ENCODE data around the gene KCNH3. TPM values are rescaled to one million over a fixed set of nuclear protein-coding genes. Genes with fewer than 3 reads are reported as not detected.

Gene KCNH3
- total and polyA plus RNA-seq, 2 donors, result 1.4 to 3.3 TPM

DNA sequence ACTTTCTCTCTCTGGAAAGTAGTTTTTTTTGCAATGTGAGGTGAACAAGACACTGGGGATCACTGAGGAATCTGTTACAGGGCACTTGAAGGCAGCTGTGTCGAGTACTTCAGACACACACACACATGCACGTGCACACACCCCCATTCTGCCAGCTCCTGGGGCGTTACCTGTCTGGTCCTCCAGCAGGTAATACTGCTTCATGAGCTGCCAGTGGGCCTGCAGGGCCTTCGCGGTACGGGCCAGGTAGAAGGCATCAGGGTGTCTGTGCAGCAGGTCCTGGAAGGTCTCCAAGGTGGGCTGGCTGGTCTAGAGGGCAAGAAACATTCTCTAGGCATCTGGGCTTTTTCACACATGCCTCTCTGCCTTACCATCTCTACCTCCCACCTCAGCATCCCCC lies 24.0 kb downstream of the KCNH3 start:
- Histone ChIP-seq H3K27ac (ENCODE audit: low read depth in 1 of 2, low read length in 1 of 2) (no peak overlapping the region), H3K4me1 (ENCODE audit: control insufficient read depth in 2 of 2, insufficient read depth in 2 of 2, low read length in 2 of 2) (peaks cover 7 to 23% of the 10 kb centered on the region in 2 donors), H3K27me3 (ENCODE audit: control insufficient read depth in 2 of 2, insufficient read depth in 1 of 2, low read length in 1 of 2) (no peaks in the 10 kb centered on the region), H3K9me3 (ENCODE audit: control insufficient read depth in 2 of 2, insufficient read depth in 1 of 2, low read length in 1 of 2) (peaks cover 0 to 3% of the 10 kb centered on the region in 2 donors), H3K4me3 (ENCODE audit: low read length in 2 of 2) (no peak overlapping the region), H3K36me3 (ENCODE audit: control insufficient read depth in 2 of 2, insufficient read depth in 2 of 2, low read length in 1 of 2) (peaks cover 68 to 78% of the 10 kb centered on the region in 2 donors)
- WGBS, result 97% methylated on average over 6 of the region's 6 CpGs
- DNase-seq (ENCODE audit: low read depth in 6 of 9, low spot score in 9 of 9), result no peak

DNA sequence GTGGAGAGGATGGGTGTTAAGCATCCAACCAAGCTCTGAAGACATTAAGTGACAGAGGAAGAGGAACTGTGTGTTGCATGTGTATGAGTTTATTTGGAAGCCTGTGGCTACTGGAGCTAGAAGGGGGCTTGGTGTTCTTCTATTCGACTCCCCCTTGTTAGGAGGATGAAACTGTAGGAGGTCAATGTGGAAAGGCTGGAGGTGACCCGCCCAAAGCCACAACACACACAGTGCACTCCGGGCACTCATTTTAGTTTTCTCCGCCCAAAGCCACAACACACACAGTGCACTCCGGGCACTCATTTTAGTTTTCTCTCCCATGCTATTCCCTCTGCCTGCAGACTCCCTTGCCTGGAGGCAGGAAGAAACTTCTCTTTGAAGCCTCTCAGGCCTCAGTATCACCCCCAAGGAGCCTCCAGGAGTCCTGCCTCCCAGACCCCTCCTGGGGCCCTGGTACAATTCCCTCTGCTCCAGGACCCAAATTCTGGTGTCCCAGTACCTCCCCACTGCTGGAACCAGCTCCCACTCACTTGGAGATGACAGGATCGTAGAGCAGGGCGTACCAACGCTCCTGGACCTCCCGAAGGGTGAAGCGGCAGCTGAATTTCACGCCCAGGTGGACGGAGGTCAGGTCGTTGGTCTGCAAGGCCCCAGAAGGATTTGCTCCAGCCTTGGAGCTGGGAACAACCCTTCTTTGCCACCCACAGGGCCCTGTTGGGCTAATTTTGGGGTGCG lies 25.3 kb downstream of the KCNH3 start:
- WGBS, result 96% methylated on average over 14 of the region's 14 CpGs
- H3K4me3 ChIP-seq (ENCODE audit: low read length in 2 of 2), result no peak overlapping the region
- no peaks in the 10 kb centered on the region for H3K27me3 ChIP-seq (ENCODE audit: control insufficient read depth in 2 of 2, insufficient read depth in 1 of 2, low read length in 1 of 2)
- peaks cover 12 to 29% of the 10 kb centered on the region in 2 donors for H3K4me1 ChIP-seq (ENCODE audit: control insufficient read depth in 2 of 2, insufficient read depth in 2 of 2, low read length in 2 of 2)
- no peak overlapping the region for H3K27ac ChIP-seq (ENCODE audit: low read depth in 1 of 2, low read length in 1 of 2)
- H3K36me3 ChIP-seq (ENCODE audit: control insufficient read depth in 2 of 2, insufficient read depth in 2 of 2, low read length in 1 of 2), result peaks cover 57 to 67% of the 10 kb centered on the region in 2 donors
- DNase-seq (ENCODE audit: low read depth in 6 of 9, low spot score in 9 of 9), result no peak
- peaks cover 0 to 7% of the 10 kb centered on the region in 2 donors for H3K9me3 ChIP-seq (ENCODE audit: control insufficient read depth in 2 of 2, insufficient read depth in 1 of 2, low read length in 1 of 2)

DNA sequence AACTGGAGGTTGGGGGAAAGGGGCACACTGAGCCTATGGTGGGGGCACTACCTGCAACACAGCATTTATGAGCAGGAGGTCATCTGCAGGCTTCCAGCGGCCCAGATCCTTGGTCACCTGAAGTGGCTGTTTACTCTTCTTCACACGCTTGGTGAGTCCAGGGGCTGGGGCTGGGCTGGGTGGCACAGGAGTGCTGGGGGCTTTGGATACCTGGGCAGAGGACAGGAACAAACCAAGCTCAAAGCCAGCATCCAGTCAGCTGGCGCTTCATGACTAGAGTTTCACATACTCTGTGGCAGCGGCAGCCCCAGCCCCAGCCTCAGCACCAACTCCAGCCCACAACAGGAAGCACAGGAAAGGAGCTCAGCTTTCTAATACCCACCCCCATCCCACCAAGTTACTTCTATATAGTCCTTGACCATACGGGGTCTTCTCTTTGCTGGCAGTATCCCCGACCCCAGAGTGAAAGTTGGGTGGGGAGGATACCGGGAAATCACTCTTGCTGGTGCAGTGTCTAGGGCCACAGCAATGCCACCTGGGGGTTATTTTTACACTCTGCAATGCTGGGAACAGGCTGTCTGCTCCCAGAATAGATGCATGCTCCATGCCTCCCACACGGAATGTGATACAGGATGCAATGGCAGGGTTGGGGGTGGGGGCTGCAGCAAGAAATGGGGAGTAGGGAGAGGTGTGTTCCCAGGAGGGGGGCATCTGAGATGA lies 26.0 kb downstream of the KCNH3 start:
- Histone ChIP-seq H3K9me3 (ENCODE audit: control insufficient read depth in 2 of 2, insufficient read depth in 1 of 2, low read length in 1 of 2) (peaks cover 0 to 4% of the 10 kb centered on the region in 2 donors), H3K27ac (ENCODE audit: low read depth in 1 of 2, low read length in 1 of 2) (no peak overlapping the region), H3K4me1 (ENCODE audit: control insufficient read depth in 2 of 2, insufficient read depth in 2 of 2, low read length in 2 of 2) (peaks cover 12 to 32% of the 10 kb centered on the region in 2 donors), H3K27me3 (ENCODE audit: control insufficient read depth in 2 of 2, insufficient read depth in 1 of 2, low read length in 1 of 2) (no peaks in the 10 kb centered on the region), H3K36me3 (ENCODE audit: control insufficient read depth in 2 of 2, insufficient read depth in 2 of 2, low read length in 1 of 2) (peaks cover 50 to 60% of the 10 kb centered on the region in 2 donors), H3K4me3 (ENCODE audit: low read length in 2 of 2) (no peak overlapping the region)
- no peak for DNase-seq (ENCODE audit: low read depth in 6 of 9, low spot score in 9 of 9)
- 42% methylated on average over 8 of the region's 8 CpGs for WGBS

DNA sequence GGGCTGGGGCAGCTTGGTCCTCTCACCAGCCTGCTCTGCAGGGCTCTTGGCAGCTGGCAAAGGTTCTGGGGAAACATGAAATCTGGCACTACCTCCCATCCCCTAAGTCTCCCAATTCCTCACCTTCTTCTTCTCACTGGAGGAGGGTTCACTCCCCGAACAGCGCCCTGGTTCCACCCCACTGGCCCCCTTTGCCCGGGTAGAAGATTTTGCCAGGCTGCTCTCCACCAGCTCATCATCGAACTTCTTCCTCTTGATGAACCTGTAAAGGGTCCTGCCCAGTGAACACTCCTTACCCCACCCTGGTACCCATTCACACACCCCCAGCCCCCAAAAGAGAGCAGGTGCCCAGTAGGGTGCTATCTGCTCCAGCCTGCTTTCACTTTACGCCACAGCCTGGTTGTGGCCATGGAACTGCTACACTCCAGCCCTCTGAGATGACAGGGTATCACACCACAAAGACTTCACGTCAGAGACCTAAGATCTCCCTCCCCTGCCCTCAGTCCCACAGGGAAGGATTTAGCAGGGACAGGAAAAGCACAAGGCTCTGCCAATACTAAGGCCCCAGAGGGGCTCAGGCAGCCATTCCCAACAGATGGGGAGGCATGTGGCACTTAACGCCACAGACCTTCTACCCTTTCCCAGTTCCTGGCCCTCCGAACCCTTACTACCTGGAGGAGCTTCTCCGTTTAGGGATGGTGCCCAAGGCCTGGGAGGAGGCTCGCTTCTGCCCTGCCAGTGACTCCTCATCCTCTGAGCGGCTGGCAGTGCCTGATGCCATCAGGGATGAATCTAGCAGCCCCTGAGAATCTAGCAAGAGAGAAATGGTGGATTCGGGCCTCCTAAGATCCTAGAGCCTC lies 26.8 kb downstream of the KCNH3 start:
- peaks cover 0 to 4% of the 10 kb centered on the region in 2 donors for H3K9me3 ChIP-seq (ENCODE audit: control insufficient read depth in 2 of 2, insufficient read depth in 1 of 2, low read length in 1 of 2)
- WGBS, result 97% methylated on average over 12 of the region's 12 CpGs
- H3K27ac ChIP-seq (ENCODE audit: low read depth in 1 of 2, low read length in 1 of 2), result no peak overlapping the region
- no peaks in the 10 kb centered on the region for H3K27me3 ChIP-seq (ENCODE audit: control insufficient read depth in 2 of 2, insufficient read depth in 1 of 2, low read length in 1 of 2)
- no peak for DNase-seq (ENCODE audit: low read depth in 6 of 9, low spot score in 9 of 9)
- peaks cover 42 to 52% of the 10 kb centered on the region in 2 donors for H3K36me3 ChIP-seq (ENCODE audit: control insufficient read depth in 2 of 2, insufficient read depth in 2 of 2, low read length in 1 of 2)
- peaks cover 12 to 32% of the 10 kb centered on the region in 2 donors for H3K4me1 ChIP-seq (ENCODE audit: control insufficient read depth in 2 of 2, insufficient read depth in 2 of 2, low read length in 2 of 2)
- H3K4me3 ChIP-seq (ENCODE audit: low read length in 2 of 2), result no peak overlapping the region

DNA sequence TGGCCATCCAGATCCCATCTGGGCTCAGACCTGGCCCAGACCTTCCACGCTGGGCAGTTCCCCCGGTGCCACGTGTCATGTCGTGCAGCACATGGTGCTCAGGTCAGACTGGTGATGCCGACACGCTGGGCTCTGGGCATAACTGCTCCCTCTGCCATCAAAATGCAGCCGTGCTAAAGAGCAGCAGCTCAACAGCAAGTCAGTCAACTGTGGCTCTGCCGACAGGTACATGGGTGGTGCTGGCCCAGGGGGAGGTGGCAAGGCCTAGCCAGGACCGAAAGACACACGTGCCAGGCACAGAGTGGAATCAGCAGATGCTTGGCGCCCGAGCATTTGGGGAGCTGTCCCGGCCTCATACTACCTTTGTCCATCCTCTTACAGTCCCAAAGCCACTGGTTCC lies 27.5 kb downstream of the KCNH3 start:
- H3K27me3 ChIP-seq (ENCODE audit: control insufficient read depth in 2 of 2, insufficient read depth in 1 of 2, low read length in 1 of 2), result no peaks in the 10 kb centered on the region
- peaks cover 0 to 4% of the 10 kb centered on the region in 2 donors for H3K9me3 ChIP-seq (ENCODE audit: control insufficient read depth in 2 of 2, insufficient read depth in 1 of 2, low read length in 1 of 2)
- peaks cover 12 to 32% of the 10 kb centered on the region in 2 donors for H3K4me1 ChIP-seq (ENCODE audit: control insufficient read depth in 2 of 2, insufficient read depth in 2 of 2, low read length in 2 of 2)
- peaks cover 35 to 45% of the 10 kb centered on the region in 2 donors for H3K36me3 ChIP-seq (ENCODE audit: control insufficient read depth in 2 of 2, insufficient read depth in 2 of 2, low read length in 1 of 2)
- no peak for DNase-seq (ENCODE audit: low read depth in 6 of 9, low spot score in 9 of 9)
- 98% methylated on average over 13 of the region's 13 CpGs for WGBS
- no peak overlapping the region for H3K4me3 ChIP-seq (ENCODE audit: low read length in 2 of 2)
- H3K27ac ChIP-seq (ENCODE audit: low read depth in 1 of 2, low read length in 1 of 2), result no peak overlapping the region

DNA sequence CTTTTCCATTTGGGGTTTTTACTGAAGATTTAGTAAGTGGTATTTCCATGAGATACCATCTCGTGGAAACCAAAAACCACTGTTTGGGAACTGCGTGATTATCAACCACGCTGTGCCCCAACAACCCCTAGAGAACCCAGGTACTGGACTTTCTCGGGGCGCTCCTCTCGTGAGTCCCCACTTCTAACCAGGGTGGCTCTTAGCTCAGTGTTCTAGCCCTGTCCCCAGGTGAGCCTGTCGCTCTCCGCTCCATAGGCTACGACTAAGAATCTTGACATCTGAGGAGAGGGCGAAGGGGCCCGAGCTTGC lies 28.4 kb downstream of the KCNH3 start:
- Histone ChIP-seq H3K4me1 (ENCODE audit: control insufficient read depth in 2 of 2, insufficient read depth in 2 of 2, low read length in 2 of 2) (peaks cover 12 to 32% of the 10 kb centered on the region in 2 donors), H3K27ac (ENCODE audit: low read depth in 1 of 2, low read length in 1 of 2) (no peak overlapping the region)
- 4% methylated on average over 11 of the region's 11 CpGs for WGBS

DNA sequence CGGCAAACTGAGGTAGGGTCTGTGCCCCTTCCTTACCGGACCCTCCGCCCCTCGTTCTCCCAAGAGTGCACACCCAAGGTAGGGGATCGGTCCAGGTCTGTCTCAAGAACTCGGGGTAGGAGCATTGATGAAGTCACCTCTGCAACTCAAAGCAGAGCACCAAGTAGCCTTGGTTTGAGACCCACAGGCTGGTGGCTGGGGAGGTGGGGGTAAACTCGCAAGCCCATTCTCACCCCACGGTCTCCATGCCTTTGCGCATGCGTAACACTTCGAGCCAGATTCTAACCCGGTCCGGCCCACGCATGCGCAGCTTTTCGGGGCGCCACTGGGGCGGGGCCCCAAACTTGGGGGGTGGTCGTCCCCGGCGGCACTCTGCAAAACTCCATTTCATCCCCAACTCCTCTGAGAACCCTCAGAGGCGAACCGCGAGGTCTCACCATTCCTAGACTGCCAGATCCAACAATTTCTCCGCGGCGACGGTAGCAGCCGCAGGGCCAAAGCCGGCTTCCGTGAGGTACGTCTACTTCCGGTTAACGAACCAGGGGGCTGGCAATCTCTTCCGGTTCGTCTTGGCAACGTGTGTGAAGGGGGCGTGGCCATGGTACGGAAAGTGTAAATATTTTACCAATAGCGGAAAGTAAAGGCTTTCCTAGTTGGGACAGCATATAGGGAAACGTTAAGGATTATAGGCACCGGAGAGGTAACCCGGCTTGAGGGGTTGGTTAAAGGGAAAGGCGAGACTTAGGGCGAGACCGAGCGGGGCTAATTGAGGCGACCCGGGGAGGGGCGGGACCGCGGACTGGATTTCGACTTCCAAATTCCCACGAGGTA lies 29.0 kb downstream of the KCNH3 start, which contains the start of gene MCRS1:
MCRS1 (minus strand) TSS at position 532 of the 831 bp plus-strand sequence. CDS start 1,411 bp downstream, outside the sequence.
- under 1% methylated on average over 54 of the region's 54 CpGs for WGBS
- Histone ChIP-seq H3K27ac (ENCODE audit: low read depth in 1 of 2, low read length in 1 of 2) (peak within 1 kb of the TSS; percentile 85 to 88), H3K4me1 (ENCODE audit: control insufficient read depth in 2 of 2, insufficient read depth in 2 of 2, low read length in 2 of 2) (peaks cover 12 to 32% of the 10 kb centered on the region in 2 donors), H3K36me3 (ENCODE audit: control insufficient read depth in 2 of 2, insufficient read depth in 2 of 2, low read length in 1 of 2) (peaks cover 25 to 31% of the 10 kb centered on the region in 2 donors), H3K9me3 (ENCODE audit: control insufficient read depth in 2 of 2, insufficient read depth in 1 of 2, low read length in 1 of 2) (peaks cover 0 to 4% of the 10 kb centered on the region in 2 donors), H3K27me3 (ENCODE audit: control insufficient read depth in 2 of 2, insufficient read depth in 1 of 2, low read length in 1 of 2) (no peaks in the 10 kb centered on the region), H3K4me3 (ENCODE audit: low read length in 2 of 2) (peak within 1 kb of the TSS; percentile 82 to 84)
- peak; percentile 77 to 96 (median 89) for DNase-seq (ENCODE audit: low read depth in 6 of 9, low spot score in 9 of 9)

More for the DNA sequence above, 28.4 kb downstream of the KCNH3 start:
- H3K4me3 ChIP-seq (ENCODE audit: low read length in 2 of 2), result peak overlapping the region; percentile 82 to 84
- H3K9me3 ChIP-seq (ENCODE audit: control insufficient read depth in 2 of 2, insufficient read depth in 1 of 2, low read length in 1 of 2), result peaks cover 0 to 4% of the 10 kb centered on the region in 2 donors
- no peaks in the 10 kb centered on the region for H3K27me3 ChIP-seq (ENCODE audit: control insufficient read depth in 2 of 2, insufficient read depth in 1 of 2, low read length in 1 of 2)
- H3K36me3 ChIP-seq (ENCODE audit: control insufficient read depth in 2 of 2, insufficient read depth in 2 of 2, low read length in 1 of 2), result peaks cover 31 to 36% of the 10 kb centered on the region in 2 donors
- no peak for DNase-seq (ENCODE audit: low read depth in 6 of 9, low spot score in 9 of 9)

DNA sequence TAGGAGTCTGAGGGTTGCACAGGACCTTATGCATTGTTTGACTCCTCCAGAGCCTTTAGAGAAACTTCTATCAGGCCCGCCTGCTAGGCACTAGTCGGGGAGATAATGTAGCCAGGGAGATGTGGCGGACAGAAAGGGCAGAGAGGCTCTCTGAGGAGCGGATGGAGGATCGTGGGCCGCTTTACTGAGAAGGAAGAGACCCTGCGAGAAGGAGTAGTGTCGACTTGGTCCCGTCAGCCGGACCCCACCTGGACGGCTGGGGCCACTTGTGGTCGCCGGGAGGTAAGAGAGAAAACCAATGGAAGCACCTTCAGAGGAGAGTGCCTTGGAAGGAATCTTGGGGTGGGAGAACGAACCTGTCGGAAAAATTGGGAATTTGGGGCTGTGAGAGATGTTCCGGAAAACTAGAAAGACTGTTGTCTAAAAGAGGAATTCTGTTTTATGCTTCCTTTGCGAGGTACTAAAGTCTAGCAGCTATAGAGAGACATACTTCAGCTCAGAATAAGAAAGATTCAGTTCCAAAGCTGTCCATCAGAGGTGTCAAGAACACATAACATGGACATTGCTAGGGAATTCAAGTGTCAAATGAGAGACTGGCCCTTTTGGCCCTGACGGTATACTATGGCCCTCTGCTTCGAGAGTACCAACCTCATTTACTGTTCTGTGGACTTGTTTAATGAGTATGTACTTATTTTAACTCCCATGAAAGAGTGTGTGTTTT lies 29.8 kb downstream of the KCNH3 start:
- peak in 1 of 9 donors; percentile 6 for DNase-seq (ENCODE audit: low read depth in 6 of 9, low spot score in 9 of 9)
- H3K27ac ChIP-seq (ENCODE audit: low read depth in 1 of 2, low read length in 1 of 2), result no peak overlapping the region
- 5% methylated on average over 19 of the region's 19 CpGs for WGBS

More for the DNA sequence above, 29.8 kb downstream of the KCNH3 start:
- H3K4me3 ChIP-seq (ENCODE audit: low read length in 2 of 2), result peak overlapping the region; percentile 82 to 84
- peaks cover 17 to 23% of the 10 kb centered on the region in 2 donors for H3K36me3 ChIP-seq (ENCODE audit: control insufficient read depth in 2 of 2, insufficient read depth in 2 of 2, low read length in 1 of 2)
- H3K4me1 ChIP-seq (ENCODE audit: control insufficient read depth in 2 of 2, insufficient read depth in 2 of 2, low read length in 2 of 2), result peaks cover 12 to 32% of the 10 kb centered on the region in 2 donors
- H3K9me3 ChIP-seq (ENCODE audit: control insufficient read depth in 2 of 2, insufficient read depth in 1 of 2, low read length in 1 of 2), result peaks cover 0 to 4% of the 10 kb centered on the region in 2 donors
- H3K27me3 ChIP-seq (ENCODE audit: control insufficient read depth in 2 of 2, insufficient read depth in 1 of 2, low read length in 1 of 2), result no peaks in the 10 kb centered on the region

Data from thymus (tissue), 11 donors.